ENCODE results near the gene ZNF710.

DNA sequence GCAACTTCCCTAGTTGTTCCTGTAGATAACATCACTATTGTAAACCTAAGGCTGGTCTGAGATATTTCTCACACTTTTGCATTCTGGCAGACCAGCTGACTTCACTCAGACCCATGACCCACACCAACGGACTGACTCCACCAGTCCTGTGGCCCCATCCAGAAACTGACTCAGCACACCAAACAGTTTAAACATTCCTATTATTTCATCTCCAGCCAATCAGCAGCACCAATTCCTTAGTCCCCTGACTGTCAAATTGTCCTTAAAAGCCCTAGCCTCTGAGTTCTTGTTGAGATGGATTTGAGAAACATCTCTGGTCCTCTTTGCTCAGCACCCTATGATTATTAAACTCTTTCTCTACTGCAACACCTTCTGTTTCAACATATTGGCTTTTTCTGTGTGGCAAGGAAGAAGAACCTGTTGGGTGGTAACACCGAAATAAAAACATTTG lies 113.4 kb downstream of the ZNF710 start:
- no peak for TF ChIP-seq POLR2AphosphoS5 (IDR thresholded peaks at IDR 0.05)
- TF ChIP-seq, protein P1, sequence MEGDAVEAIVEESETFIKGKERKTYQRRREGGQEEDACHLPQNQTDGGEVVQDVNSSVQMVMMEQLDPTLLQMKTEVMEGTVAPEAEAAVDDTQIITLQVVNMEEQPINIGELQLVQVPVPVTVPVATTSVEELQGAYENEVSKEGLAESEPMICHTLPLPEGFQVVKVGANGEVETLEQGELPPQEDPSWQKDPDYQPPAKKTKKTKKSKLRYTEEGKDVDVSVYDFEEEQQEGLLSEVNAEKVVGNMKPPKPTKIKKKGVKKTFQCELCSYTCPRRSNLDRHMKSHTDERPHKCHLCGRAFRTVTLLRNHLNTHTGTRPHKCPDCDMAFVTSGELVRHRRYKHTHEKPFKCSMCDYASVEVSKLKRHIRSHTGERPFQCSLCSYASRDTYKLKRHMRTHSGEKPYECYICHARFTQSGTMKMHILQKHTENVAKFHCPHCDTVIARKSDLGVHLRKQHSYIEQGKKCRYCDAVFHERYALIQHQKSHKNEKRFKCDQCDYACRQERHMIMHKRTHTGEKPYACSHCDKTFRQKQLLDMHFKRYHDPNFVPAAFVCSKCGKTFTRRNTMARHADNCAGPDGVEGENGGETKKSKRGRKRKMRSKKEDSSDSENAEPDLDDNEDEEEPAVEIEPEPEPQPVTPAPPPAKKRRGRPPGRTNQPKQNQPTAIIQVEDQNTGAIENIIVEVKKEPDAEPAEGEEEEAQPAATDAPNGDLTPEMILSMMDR (IDR thresholded peaks at IDR 0.05), result no peak
- TF ChIP-seq POLR2A (IDR thresholded peaks at IDR 0.05), result no peak
